Caco-2 (cell line): ENCODE measurements around the gene CERS6. TPM values are rescaled to one million over a fixed set of nuclear protein-coding genes. Genes with fewer than 3 reads are reported as not detected.

Experiments used
- BruUV-seq: library from RNA; stranded (reverse); fragments of 400-500 nt; replicated peaks from 2 replicates; lab custom pipeline; 2021; lab: Mats Ljungman, UMichigan
- CTCF ChIA-PET: fragments of 300-600 bp; sonication (Branson Sonifier 250); formaldehyde crosslinking; loops from one replicate; lab custom pipeline; 2022; ENCODE audit warnings: antibody characterized with exemption; lab: Charles Lee
- POLR2A ChIA-PET: fragments of 300-600 bp; sonication (Branson Sonifier 250); formaldehyde crosslinking; loops from one replicate; lab custom pipeline; 2022; ENCODE audit warnings: antibody characterized with exemption; lab: Charles Lee
- DNase-seq, 2 experiments: peaks; one replicate each; pipeline versions ENCODE4 v3.0.0 to v3.0.0-alpha.2; 2020 to 2022
- H3K27me3 ChIP-seq: replicated peaks from 2 replicates; pipeline ENCODE4 v1.6.0; 2011; ENCODE audit warnings: low read length; ENCODE audit not compliant: control insufficient read depth, insufficient read depth
- H3K36me3 ChIP-seq: 2 replicates; pipeline ENCODE4 v1.5.1; 2011; ENCODE audit warnings: low read length; ENCODE audit not compliant: control insufficient read depth, insufficient read depth
- H3K4me1 ChIP-seq: fragments of 250-450 bp; sonication (Bioruptor Pico); 2 replicates; pipeline ENCODE4 v1.5.1; 2020; ENCODE audit warnings: mild to moderate bottlenecking
- H3K4me3 ChIP-seq: 2 replicates; pipeline ENCODE4 v1.5.1; 2011; ENCODE audit warnings: low read depth, mild to moderate bottlenecking, control low read depth, low read length
- H3K9me3 ChIP-seq: fragments of 250-450 bp; sonication (Bioruptor Pico); 2 replicates; pipeline ENCODE4 v1.5.1; 2020; ENCODE audit warnings: mild to moderate bottlenecking, moderate library complexity
- H3K27ac Mint-ChIP-seq: one replicate; pipeline ENCODE4 v1.8.0; 2022; ENCODE audit warnings: mixed read lengths; ENCODE audit not compliant: unreplicated experiment
- H3K27me3 Mint-ChIP-seq: one replicate; pipeline ENCODE4 v1.8.0; 2022; ENCODE audit warnings: mixed read lengths; ENCODE audit not compliant: insufficient read depth, unreplicated experiment
- H3K36me3 Mint-ChIP-seq: one replicate; pipeline ENCODE4 v1.8.0; 2022; ENCODE audit warnings: mild to moderate bottlenecking, mixed read lengths; ENCODE audit not compliant: insufficient read depth, unreplicated experiment
- H3K4me1 Mint-ChIP-seq: one replicate; pipeline ENCODE4 v1.8.0; 2022; ENCODE audit warnings: low read depth, mixed read lengths; ENCODE audit not compliant: unreplicated experiment
- H3K4me3 Mint-ChIP-seq: one replicate; pipeline ENCODE4 v1.8.0; 2022; ENCODE audit warnings: mild to moderate bottlenecking, moderate library complexity, mixed read lengths; ENCODE audit not compliant: unreplicated experiment
- H3K9me3 Mint-ChIP-seq: one replicate; pipeline ENCODE4 v1.8.0; 2022; ENCODE audit warnings: mixed read lengths; ENCODE audit not compliant: unreplicated experiment
- CTCF ChIP-seq, 2 experiments: fragments of 200-600 bp in 1 of 2; IDR thresholded peaks; 1 replicate in 1 of 2; 2 replicates in 1 of 2; pipeline versions ENCODE4 v1.5.1 to v1.8.0; 2011 to 2022; ENCODE audit warnings: antibody characterized with exemption in 1 of 2, control low read depth in 1 of 2, inconsistent platforms in 1 of 2, low read depth in 1 of 2, low read length in 1 of 2, mild to moderate bottlenecking in 1 of 2, moderate library complexity in 1 of 2; ENCODE audit not compliant: insufficient read depth in 1 of 2, severe bottlenecking in 1 of 2, unreplicated experiment in 1 of 2
- intact Hi-C: fragments of 100-400 bp; cut with micrococcal nuclease; formaldehyde crosslinking; loops from one replicate; pipeline ENCODE4 v1.10.0; 2022; ENCODE audit not compliant: unreplicated experiment
- total RNA-seq: library from RNA; stranded (reverse); gene quantifications from 2 replicates; pipeline ENCODE4 v1.2.3, GENCODE V29; 2022

CERS6 gene
- total RNA-seq, 1 experiment from 2014 or later: 32.7 TPM

DNA sequence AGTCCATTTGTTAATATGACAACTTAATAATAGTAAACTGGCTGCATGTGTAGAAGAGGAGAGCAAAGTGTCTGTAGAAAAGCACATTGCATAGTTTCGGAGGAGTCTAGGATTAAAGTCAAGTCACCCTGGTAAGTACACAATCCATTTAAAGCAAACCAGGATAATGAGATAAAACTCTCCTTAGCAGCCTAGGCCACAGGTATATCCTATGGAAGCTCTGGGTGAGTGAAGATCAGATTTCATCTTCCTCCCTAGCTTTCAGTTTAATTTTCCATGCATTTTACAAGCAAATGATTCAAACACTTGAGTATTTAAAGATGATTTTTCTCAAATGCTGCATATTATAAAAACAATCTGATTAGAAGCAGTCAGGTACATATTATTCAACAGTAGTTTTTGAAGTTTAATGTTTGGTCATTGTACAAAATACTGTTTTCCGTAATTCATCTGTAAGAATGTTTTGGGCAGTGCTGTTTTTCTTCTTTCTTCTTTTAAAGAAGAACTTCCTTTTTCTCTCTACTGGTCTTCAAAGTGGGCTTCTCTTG, 10.2 kb downstream of the CERS6 start:
- Mint-ChIP-seq H3K4me1 (peaks cover 65% of the 10 kb centered on the region), H3K4me3 (peak overlapping the region; percentile 54), H3K36me3 (no peaks in the 10 kb centered on the region), H3K9me3 (no peaks in the 10 kb centered on the region), H3K27me3 (no peaks in the 10 kb centered on the region), H3K27ac (peak overlapping the region; percentile 65)
- Histone ChIP-seq H3K27me3 (no peaks in the 10 kb centered on the region), H3K4me1 (peaks cover 51% of the 10 kb centered on the region), H3K9me3 (no peaks in the 10 kb centered on the region), H3K4me3 (no peak overlapping the region), H3K36me3 (no peaks in the 10 kb centered on the region)
- intact Hi-C loops: loop anchor here (1.0 kb wide), 1 partner anchor 9 kb away; no protein-coding TSS in a partner anchor
- DNase-seq: no peak
- TF ChIP-seq CTCF (IDR thresholded peaks at IDR 0.05; ENCODE audit: insufficient read depth in 1 of 2, low read depth in 1 of 2, low read length in 1 of 2, severe bottlenecking in 1 of 2, unreplicated experiment in 1 of 2): no peak
- POLR2A ChIA-PET: no interaction called here
- CTCF ChIA-PET: interaction anchor here (0.5 kb wide), 1 partner anchor 336 kb away, joined by 3 read pairs; the partner anchor contains the start of gene NOSTRIN
- BruUV-seq: no TSS peak

DNA sequence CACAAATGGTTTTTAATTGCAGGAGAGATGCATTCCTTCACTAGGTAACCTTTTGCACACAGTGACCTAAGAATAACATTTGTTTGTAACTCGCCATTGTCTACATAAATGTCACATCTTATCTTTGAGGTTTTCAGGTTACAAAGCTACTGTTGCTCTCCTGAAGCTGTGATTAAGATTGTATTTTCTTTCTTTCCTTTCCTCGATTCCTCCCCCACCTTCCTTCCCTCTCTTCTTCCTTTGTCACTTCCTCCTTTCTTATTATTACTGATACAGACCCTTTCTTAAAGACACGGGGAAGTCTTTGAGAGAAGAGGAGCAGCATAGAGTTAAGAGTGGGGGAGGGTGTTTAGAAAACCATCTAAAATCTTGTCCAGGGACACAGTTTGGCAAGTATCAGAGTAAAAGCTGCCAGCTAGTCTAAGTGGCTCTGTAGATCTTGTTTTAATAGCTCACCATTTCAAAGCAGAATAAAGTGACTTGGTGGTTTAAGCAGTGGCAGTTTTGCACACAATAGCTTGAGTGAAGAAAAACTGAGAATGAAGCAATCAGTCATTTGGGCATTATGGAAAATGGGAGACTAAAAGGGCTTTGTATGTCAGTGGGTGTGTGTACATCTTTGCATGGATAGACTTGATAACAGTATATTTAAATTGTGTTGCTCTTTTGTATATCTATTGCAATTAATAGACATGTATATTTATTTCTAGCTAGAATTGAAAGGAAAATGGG, 10.9 kb downstream of the CERS6 start:
- no peak overlapping the region for H3K4me3 ChIP-seq
- H3K36me3 ChIP-seq: no peaks in the 10 kb centered on the region
- intact Hi-C loops: loop anchor here (1.0 kb wide), 1 partner anchor 10 kb away; no protein-coding TSS in a partner anchor
- POLR2A ChIA-PET: no interaction called here
- no peak for TF ChIP-seq CTCF (IDR thresholded peaks at IDR 0.05; ENCODE audit: insufficient read depth in 1 of 2, low read depth in 1 of 2, low read length in 1 of 2, severe bottlenecking in 1 of 2, unreplicated experiment in 1 of 2)
- peaks cover 52% of the 10 kb centered on the region for H3K4me1 ChIP-seq
- H3K27me3 ChIP-seq: no peaks in the 10 kb centered on the region
- Mint-ChIP-seq H3K4me1 (peaks cover 73% of the 10 kb centered on the region), H3K36me3 (no peaks in the 10 kb centered on the region), H3K27ac (peak overlapping the region; percentile 65), H3K9me3 (no peaks in the 10 kb centered on the region), H3K27me3 (no peaks in the 10 kb centered on the region), H3K4me3 (peak overlapping the region; percentile 54)
- CTCF ChIA-PET: interaction anchor here (0.5 kb wide), 1 partner anchor 335 kb away, joined by 3 read pairs; the partner anchor contains the start of gene NOSTRIN
- DNase-seq: no peak
- BruUV-seq: no TSS peak
- no peaks in the 10 kb centered on the region for H3K9me3 ChIP-seq

GRCh38 chr2:168467729-168468128, 11.7 kb downstream of the CERS6 start:
- Mint-ChIP-seq H3K9me3 (peaks cover 2% of the 10 kb centered on the region), H3K27me3 (no peaks in the 10 kb centered on the region), H3K4me3 (no peak overlapping the region), H3K4me1 (peaks cover 77% of the 10 kb centered on the region), H3K27ac (no peak overlapping the region), H3K36me3 (no peaks in the 10 kb centered on the region)
- no peaks in the 10 kb centered on the region for H3K36me3 ChIP-seq
- ChIA-PET CTCF (no interaction called here), POLR2A (no interaction called here)
- no peak for TF ChIP-seq CTCF (IDR thresholded peaks at IDR 0.05; ENCODE audit: insufficient read depth in 1 of 2, low read depth in 1 of 2, low read length in 1 of 2, severe bottlenecking in 1 of 2, unreplicated experiment in 1 of 2)
- DNase-seq: no peak
- no peak overlapping the region for H3K4me3 ChIP-seq
- no TSS peak for BruUV-seq
- H3K4me1 ChIP-seq: peaks cover 52% of the 10 kb centered on the region
- H3K9me3 ChIP-seq: no peaks in the 10 kb centered on the region
- H3K27me3 ChIP-seq: no peaks in the 10 kb centered on the region
- intact Hi-C loops: no loop called here
